H9 (cell line): ENCODE measurements around the gene SLC2A4RG. TPM values are rescaled to one million over a fixed set of nuclear protein-coding genes. Genes with fewer than 3 reads are reported as not detected.
A peak's percentile ranks its signal among the peaks of the same experiment; 100 is the strongest.

Experiments
- DNase-seq: peaks from one replicate; pipeline ENCODE4 v3.0.0-alpha.2; 2017
- H2AFZ ChIP-seq: one replicate; pipeline ENCODE4 v1.6.1; 2013; ENCODE audit warnings: mild to moderate bottlenecking, low read length, control low read depth, moderate library complexity
- H2AK5ac ChIP-seq: 2 replicates; pipeline ENCODE4 v1.6.1; 2013; ENCODE audit warnings: low read length, control low read depth, mixed read lengths; ENCODE audit not compliant: insufficient read length
- H2BK120ac ChIP-seq: one replicate; pipeline ENCODE4 v1.6.1; 2013; ENCODE audit warnings: low read depth, mild to moderate bottlenecking, low read length, control low read depth, inconsistent platforms; ENCODE audit not compliant: poor library complexity, severe bottlenecking
- H2BK12ac ChIP-seq: 2 replicates; pipeline ENCODE4 v1.6.1; 2013; ENCODE audit warnings: low read length, control low read depth, mixed read lengths, low read depth; ENCODE audit not compliant: insufficient read length
- H2BK15ac ChIP-seq: 2 replicates; pipeline ENCODE4 v1.6.1; 2013; ENCODE audit warnings: low read depth, low read length, control low read depth
- H2BK20ac ChIP-seq: one replicate; pipeline ENCODE4 v1.6.1; 2013; ENCODE audit warnings: low read depth, mild to moderate bottlenecking, low read length, control low read depth, inconsistent platforms; ENCODE audit not compliant: poor library complexity, severe bottlenecking
- H2BK5ac ChIP-seq: 2 replicates; pipeline ENCODE4 v1.6.1; 2013; ENCODE audit warnings: low read length, control low read depth, mixed read lengths; ENCODE audit not compliant: insufficient read length
- H3K14ac ChIP-seq: 2 replicates; pipeline ENCODE4 v1.6.1; 2013; ENCODE audit warnings: low read length, control low read depth; ENCODE audit not compliant: insufficient read depth
- H3K18ac ChIP-seq: 2 replicates; pipeline ENCODE4 v1.6.1; 2013; ENCODE audit warnings: low read depth, mild to moderate bottlenecking, mixed read lengths, low read length, control low read depth; ENCODE audit not compliant: insufficient read length
- H3K23ac ChIP-seq: 2 replicates; pipeline ENCODE4 v1.6.1; 2013; ENCODE audit warnings: low read length, control low read depth, mixed read lengths, low read depth; ENCODE audit not compliant: insufficient read length
- H3K23me2 ChIP-seq: 2 replicates; pipeline ENCODE4 v1.6.1; 2013; ENCODE audit warnings: low read depth, mild to moderate bottlenecking, mixed read lengths, low read length, control low read depth; ENCODE audit not compliant: insufficient read length, poor library complexity, severe bottlenecking
- H3K27ac ChIP-seq: 2 replicates; pipeline ENCODE4 v1.5.1; 2013; ENCODE audit warnings: low read length, control low read depth, mixed read lengths, low read depth; ENCODE audit not compliant: insufficient read length
- H3K27me3 ChIP-seq: 2 replicates; pipeline ENCODE4 v1.6.1; 2013; ENCODE audit warnings: low read length, control low read depth, inconsistent platforms; ENCODE audit not compliant: insufficient read depth
- H3K4ac ChIP-seq: 2 replicates; pipeline ENCODE4 v1.6.1; 2013; ENCODE audit warnings: low read depth, mild to moderate bottlenecking, control low read depth, inconsistent platforms, low read length, moderate library complexity
- H3K4me1 ChIP-seq: 2 replicates; pipeline ENCODE4 v1.6.1; 2013; ENCODE audit warnings: low read length, control low read depth, inconsistent platforms; ENCODE audit not compliant: insufficient read depth
- H3K4me2 ChIP-seq: 2 replicates; pipeline ENCODE4 v1.6.1; 2013; ENCODE audit warnings: low read length, control low read depth, mixed read lengths; ENCODE audit not compliant: insufficient read length, insufficient read depth
- H3K56ac ChIP-seq: 2 replicates; pipeline ENCODE4 v1.6.1; 2013; ENCODE audit warnings: low read depth, mild to moderate bottlenecking, mixed read lengths, low read length, control low read depth; ENCODE audit not compliant: insufficient read length
- H3K79me1 ChIP-seq: 2 replicates; pipeline ENCODE4 v1.6.1; 2013; ENCODE audit warnings: low read depth, mild to moderate bottlenecking, moderate library complexity, low read length, control low read depth, inconsistent platforms; ENCODE audit not compliant: insufficient read depth, poor library complexity, severe bottlenecking
- H3K79me2 ChIP-seq: 2 replicates; pipeline ENCODE4 v1.6.1; 2013; ENCODE audit warnings: low read length, control low read depth, inconsistent platforms; ENCODE audit not compliant: insufficient read depth
- H3K9ac ChIP-seq: 2 replicates; pipeline ENCODE4 v1.6.1; 2013; ENCODE audit warnings: low read length, control low read depth, mixed read lengths; ENCODE audit not compliant: insufficient read length; ENCODE audit errors: extremely low read depth
- H3K9me3 ChIP-seq: one replicate; pipeline ENCODE4 v1.6.1; 2013; ENCODE audit warnings: low read depth, low read length, inconsistent platforms; ENCODE audit not compliant: control insufficient read depth
- H3T11ph ChIP-seq: one replicate; pipeline ENCODE4 v1.6.1; 2013; ENCODE audit warnings: mild to moderate bottlenecking, low read length, control low read depth, inconsistent platforms
- H4K20me1 ChIP-seq: one replicate; pipeline ENCODE4 v1.6.1; 2013; ENCODE audit not compliant: control insufficient read depth, insufficient read length, insufficient read depth
- H4K5ac ChIP-seq: 2 replicates; pipeline ENCODE4 v1.6.1; 2013; ENCODE audit warnings: low read depth, mild to moderate bottlenecking, mixed read lengths, low read length, control low read depth; ENCODE audit not compliant: insufficient read length
- H4K8ac ChIP-seq: replicated peaks from 2 replicates; pipeline ENCODE4 v1.6.1; 2013; ENCODE audit warnings: low read length, control low read depth, mixed read lengths, low read depth; ENCODE audit not compliant: insufficient read length
- H4K91ac ChIP-seq: 2 replicates; pipeline ENCODE4 v1.6.1; 2013; ENCODE audit warnings: low read depth, mild to moderate bottlenecking, moderate library complexity, mixed read lengths, low read length, control low read depth; ENCODE audit not compliant: insufficient read length
- H3K27ac Mint-ChIP-seq, 3 experiments: 2 replicates in 2 of 3; 3 replicates in 1 of 3; pipeline ENCODE4 v1.8.0; 2020 to 2021; ENCODE audit warnings: mixed read lengths in 3 of 3, mild to moderate bottlenecking in 1 of 3, moderate library complexity in 1 of 3
- H3K27me3 Mint-ChIP-seq: 2 replicates; pipeline ENCODE4 v1.8.0; 2021; ENCODE audit warnings: low read depth, mild to moderate bottlenecking, moderate library complexity, mixed read lengths
- H3K36me3 Mint-ChIP-seq, 3 experiments: 2 replicates in 2 of 3; 3 replicates in 1 of 3; pipeline ENCODE4 v1.8.0; 2020 to 2021; ENCODE audit warnings: low read depth in 3 of 3, mixed read lengths in 3 of 3; ENCODE audit not compliant: insufficient read depth in 1 of 3
- H3K4me1 Mint-ChIP-seq, 2 experiments: 2 replicates each; pipeline ENCODE4 v1.8.0; 2020; ENCODE audit warnings: mixed read lengths in 2 of 2
- H3K4me3 Mint-ChIP-seq, 2 experiments: 2 replicates in 1 of 2; 3 replicates in 1 of 2; pipeline ENCODE4 v1.8.0; 2020 to 2021; ENCODE audit warnings: mild to moderate bottlenecking in 2 of 2, mixed read lengths in 2 of 2, moderate library complexity in 1 of 2
- H3K9me3 Mint-ChIP-seq, 2 experiments: 2 replicates in 1 of 2; 3 replicates in 1 of 2; pipeline ENCODE4 v1.8.0; 2020; ENCODE audit warnings: mild to moderate bottlenecking in 2 of 2, mixed read lengths in 2 of 2, moderate library complexity in 1 of 2
- WGBS: extraction: QIAGEN DNeasy Blood & Tissue Kit; methylation state at CpG from one replicate; pipeline ENCODE4 v1.1.7; 2013; ENCODE audit warnings: missing lambda C conversion rate, low lambda C conversion rate, mixed read lengths; ENCODE audit not compliant: insufficient read length; ENCODE audit errors: extremely low coverage; 5-methylcytosine and 5-hydroxymethylcytosine counted together
- total RNA-seq: library from RNA; stranded (reverse); gene quantifications from 2 replicates; pipeline ENCODE4 v1.2.1, GENCODE V29; 2021
- TF ChIP-seq, protein P1 (sequence below): fragments of 200-600 bp; sonication (generic); conservative IDR thresholded peaks from 3 replicates; pipeline ENCODE4 v1.8.0; 2021; ENCODE audit warnings: antibody characterized with exemption, mild to moderate bottlenecking

Gene SLC2A4RG
- total RNA-seq, 1 experiment from 2014 or later: 43.9 TPM

DNA sequence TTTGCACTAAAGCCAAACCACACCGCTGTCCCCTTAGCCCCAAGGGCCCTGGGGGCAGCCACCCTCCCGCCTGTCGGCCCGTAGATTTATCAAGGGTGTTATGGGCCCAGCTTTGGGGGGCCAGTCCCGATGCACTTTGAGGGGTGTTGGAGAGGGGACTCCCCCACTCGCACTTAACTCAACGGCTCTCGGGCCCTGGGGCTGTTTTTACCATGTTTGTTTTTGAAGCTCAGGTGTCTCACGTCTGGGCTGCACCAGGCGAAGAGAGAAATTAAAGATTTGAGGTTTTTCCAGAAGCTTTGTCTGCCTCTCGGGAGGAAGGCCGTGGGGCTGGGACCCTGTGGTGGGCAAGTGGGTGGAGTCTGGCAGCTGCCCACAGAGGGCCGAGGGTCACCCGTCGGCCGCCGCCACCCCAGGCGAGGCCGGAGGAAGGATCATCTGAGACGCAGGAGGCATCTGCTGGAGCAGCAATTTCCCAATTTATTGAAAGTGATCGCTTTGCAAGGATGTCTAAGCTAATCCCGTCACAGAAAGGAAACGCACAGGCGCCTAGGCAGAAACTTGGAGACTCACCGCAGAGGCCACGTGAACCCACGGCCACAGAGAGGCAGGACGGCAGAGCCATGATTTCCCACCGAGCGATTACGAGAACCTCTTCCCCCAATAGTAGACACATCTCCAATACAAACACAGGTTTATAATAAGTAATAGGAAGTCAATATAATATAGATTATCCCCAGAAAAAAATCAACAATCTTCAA is 3.8 kb downstream of the SLC2A4RG start:
- H3K27ac Mint-ChIP-seq: 0 out of 7 replicates have a peak overlapping the region, but pooled peaks of 1 of the 3 experiments have one; percentile 20

More for the DNA sequence above, 3.8 kb downstream of the SLC2A4RG start:
- peaks cover 0 to 14% (median 14%) of the 10 kb centered on the region in 3 experiments; a peak in 4 of 7 replicates for H3K36me3 Mint-ChIP-seq
- no peak overlapping the region for H4K8ac ChIP-seq
- H3K27me3 ChIP-seq: no peaks in the 10 kb centered on the region
- H3K9ac ChIP-seq: no peak overlapping the region
- no peak overlapping the region for H2BK20ac ChIP-seq
- TF ChIP-seq, protein P1, sequence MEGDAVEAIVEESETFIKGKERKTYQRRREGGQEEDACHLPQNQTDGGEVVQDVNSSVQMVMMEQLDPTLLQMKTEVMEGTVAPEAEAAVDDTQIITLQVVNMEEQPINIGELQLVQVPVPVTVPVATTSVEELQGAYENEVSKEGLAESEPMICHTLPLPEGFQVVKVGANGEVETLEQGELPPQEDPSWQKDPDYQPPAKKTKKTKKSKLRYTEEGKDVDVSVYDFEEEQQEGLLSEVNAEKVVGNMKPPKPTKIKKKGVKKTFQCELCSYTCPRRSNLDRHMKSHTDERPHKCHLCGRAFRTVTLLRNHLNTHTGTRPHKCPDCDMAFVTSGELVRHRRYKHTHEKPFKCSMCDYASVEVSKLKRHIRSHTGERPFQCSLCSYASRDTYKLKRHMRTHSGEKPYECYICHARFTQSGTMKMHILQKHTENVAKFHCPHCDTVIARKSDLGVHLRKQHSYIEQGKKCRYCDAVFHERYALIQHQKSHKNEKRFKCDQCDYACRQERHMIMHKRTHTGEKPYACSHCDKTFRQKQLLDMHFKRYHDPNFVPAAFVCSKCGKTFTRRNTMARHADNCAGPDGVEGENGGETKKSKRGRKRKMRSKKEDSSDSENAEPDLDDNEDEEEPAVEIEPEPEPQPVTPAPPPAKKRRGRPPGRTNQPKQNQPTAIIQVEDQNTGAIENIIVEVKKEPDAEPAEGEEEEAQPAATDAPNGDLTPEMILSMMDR: no peak
- no peak for DNase-seq
- H3K27me3 Mint-ChIP-seq: no peaks in the 10 kb centered on the region
- no peak overlapping the region for H3K23ac ChIP-seq
- no CpG with 5 or more reads among the region's 31 CpGs for WGBS
- H2BK120ac ChIP-seq: no peak overlapping the region
- no peaks in the 10 kb centered on the region for H3K79me2 ChIP-seq
- no peak overlapping the region for H2AK5ac ChIP-seq
- H3K79me1 ChIP-seq: no peaks in the 10 kb centered on the region
- H3K27ac ChIP-seq: no peak overlapping the region
- H2BK15ac ChIP-seq: no peak overlapping the region
- no peaks in the 10 kb centered on the region for H4K20me1 ChIP-seq
- no peak overlapping the region for H3T11ph ChIP-seq
- H3K4me1 Mint-ChIP-seq: peaks cover 0 to 2% of the 10 kb centered on the region in 2 experiments; a peak in 1 of 4 replicates
- no peak overlapping the region for H3K14ac ChIP-seq
- H4K5ac ChIP-seq: no peak overlapping the region
- H3K56ac ChIP-seq: no peak overlapping the region
- no peaks in the 10 kb centered on the region for H3K9me3 ChIP-seq
- H2BK5ac ChIP-seq: no peak overlapping the region
- no peak overlapping the region for H2BK12ac ChIP-seq
- no peak overlapping the region for H3K4me3 Mint-ChIP-seq
- no peak overlapping the region for H3K4me2 ChIP-seq
- no peak overlapping the region for H3K18ac ChIP-seq
- H2AFZ ChIP-seq: no peak overlapping the region
- H3K9me3 Mint-ChIP-seq: no peaks in the 10 kb centered on the region
- no peak overlapping the region for H3K4ac ChIP-seq
- H4K91ac ChIP-seq: no peak overlapping the region
- H3K23me2 ChIP-seq: peaks cover 9% of the 10 kb centered on the region
- no peaks in the 10 kb centered on the region for H3K4me1 ChIP-seq
